ENCODE data around the gene C3orf20. TPM values are rescaled to one million over a fixed set of nuclear protein-coding genes. Genes with fewer than 3 reads are reported as not detected.

C3orf20 gene
- total and polyA plus RNA-seq, 2 experiments from 2014 or later: not detected

DNA sequence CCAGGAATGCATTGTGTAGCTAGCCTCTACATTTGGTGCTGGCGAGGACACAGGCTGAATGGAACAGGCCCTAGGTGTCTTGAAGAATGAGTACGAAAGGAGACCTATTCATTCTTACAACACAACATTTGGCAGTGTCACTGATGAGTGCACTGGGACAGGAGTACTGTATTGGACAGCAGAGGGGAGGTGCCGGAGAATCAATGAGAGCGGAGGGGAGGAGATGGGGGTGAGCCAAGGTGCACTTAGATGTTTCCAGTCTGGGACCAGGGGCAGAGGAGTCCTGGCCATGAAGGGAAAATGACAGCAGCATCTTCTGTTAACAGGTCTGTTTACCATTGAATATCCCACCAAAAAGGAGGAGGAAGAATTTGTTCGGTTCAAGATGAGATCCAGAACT lies 53.2 kb downstream of the C3orf20 start:
- no peak overlapping the region for H2AFZ ChIP-seq
- no peak for DNase-seq
- peaks cover 10% of the 10 kb centered on the region for H3F3A ChIP-seq (ENCODE audit: insufficient read depth)
- H3K36me3 ChIP-seq (ENCODE audit: low read depth): no peaks in the 10 kb centered on the region
- 84 to 88% methylated on average over 5 of the region's 5 CpGs for WGBS, 2 experiments (ENCODE audit: low coverage in 1 of 2, low lambda C conversion rate in 2 of 2, missing lambda C conversion rate in 2 of 2)
- H3K4me1 ChIP-seq (ENCODE audit: insufficient read depth): peaks cover 24% of the 10 kb centered on the region
- in situ Hi-C loops (cut with MboI): no loop called here
- peaks cover 3% of the 10 kb centered on the region; the same call in 1 of the 2 replicates for H3K27me3 ChIP-seq (replicated peaks; ENCODE audit: insufficient read depth)
- no peaks in the 10 kb centered on the region for H3K79me2 ChIP-seq (ENCODE audit: insufficient read depth)
- H3K4me3 ChIP-seq: no peak overlapping the region
- no peak overlapping the region for H3K9ac ChIP-seq
- no peaks in the 10 kb centered on the region for H3K9me2 ChIP-seq (ENCODE audit: insufficient read depth)
- no peaks in the 10 kb centered on the region for H4K20me1 ChIP-seq (ENCODE audit: insufficient read depth)
- no peaks in the 10 kb centered on the region for H3K9me3 ChIP-seq (ENCODE audit: low read depth)
- no peak for TF ChIP-seq EZH2 (IDR thresholded peaks at IDR 0.05; ENCODE audit: insufficient read depth, poor library complexity, severe bottlenecking)
- TF ChIP-seq EZH2phosphoT487 (IDR thresholded peaks at IDR 0.05; ENCODE audit: insufficient read depth, low read depth): no peak
- no peak overlapping the region for H3K27ac ChIP-seq
- H3K4me2 ChIP-seq (ENCODE audit: unreplicated experiment): no peak overlapping the region

DNA sequence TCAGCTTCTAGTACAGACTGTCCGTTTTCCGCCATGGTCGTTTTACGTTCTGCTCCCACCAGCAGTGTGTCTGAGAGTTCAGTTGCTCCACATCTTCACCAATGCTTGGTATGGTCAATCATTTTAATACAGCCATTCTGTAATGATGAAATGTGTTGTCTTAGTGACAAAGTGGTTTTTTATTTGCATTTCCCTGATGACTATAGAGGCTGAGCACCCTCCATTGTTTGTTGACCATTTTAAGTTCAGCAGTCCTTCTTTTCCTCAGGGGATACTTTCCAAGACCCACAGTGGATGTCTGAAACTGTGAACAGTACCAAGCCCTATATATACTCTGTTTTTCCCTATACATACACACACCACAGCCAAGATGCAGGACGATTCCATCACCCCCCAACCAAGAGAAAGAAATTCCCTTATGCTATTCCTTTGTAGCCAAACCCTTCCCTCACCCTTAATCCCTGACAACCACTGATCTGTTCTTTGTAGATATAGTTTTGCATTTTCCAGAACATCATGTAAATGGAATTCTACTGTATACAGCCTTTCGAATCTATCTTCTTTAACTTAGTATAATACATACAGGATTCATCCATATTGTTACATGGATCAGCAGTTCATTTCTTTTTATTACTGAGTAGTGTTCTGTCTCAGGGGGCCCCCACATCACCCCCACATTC lies 55.9 kb downstream of the C3orf20 start:
- TF ChIP-seq EZH2phosphoT487 (IDR thresholded peaks at IDR 0.05; ENCODE audit: insufficient read depth, low read depth): no peak
- TF ChIP-seq EZH2 (IDR thresholded peaks at IDR 0.05; ENCODE audit: insufficient read depth, poor library complexity, severe bottlenecking): no peak
- WGBS, 2 experiments (ENCODE audit: low coverage in 1 of 2, low lambda C conversion rate in 2 of 2, missing lambda C conversion rate in 2 of 2): 58% methylated on average over 6 of the region's 6 CpGs
- Histone ChIP-seq H3K4me1 (ENCODE audit: insufficient read depth) (peaks cover 2% of the 10 kb centered on the region; the same call in 1 of the 2 replicates), H3K9me2 (ENCODE audit: insufficient read depth) (no peaks in the 10 kb centered on the region), H3K4me2 (ENCODE audit: unreplicated experiment) (no peak overlapping the region), H2AFZ (no peak overlapping the region), H3F3A (ENCODE audit: insufficient read depth) (no peaks in the 10 kb centered on the region), H3K9me3 (ENCODE audit: low read depth) (no peaks in the 10 kb centered on the region), H3K36me3 (ENCODE audit: low read depth) (no peaks in the 10 kb centered on the region), H3K4me3 (no peak overlapping the region), H3K27ac (no peak overlapping the region), H3K27me3 (replicated peaks; ENCODE audit: insufficient read depth) (peaks cover 4% of the 10 kb centered on the region; the same call in 1 of the 2 replicates), H3K9ac (no peak overlapping the region), H4K20me1 (ENCODE audit: insufficient read depth) (no peaks in the 10 kb centered on the region), H3K79me2 (ENCODE audit: insufficient read depth) (no peaks in the 10 kb centered on the region)
- in situ Hi-C loops (cut with MboI): no loop called here
- no peak for DNase-seq

- Histone ChIP-seq H3K79me2 (ENCODE audit: insufficient read depth) (no peaks in the 10 kb centered on the region), H3K4me3 (no peak overlapping the region), H3K4me2 (ENCODE audit: unreplicated experiment) (no peak overlapping the region), H3K9ac (no peak overlapping the region), H3K36me3 (ENCODE audit: low read depth) (no peaks in the 10 kb centered on the region), H4K20me1 (ENCODE audit: insufficient read depth) (no peaks in the 10 kb centered on the region), H3K4me1 (ENCODE audit: insufficient read depth) (no peaks in the 10 kb centered on the region), H3K27me3 (replicated peaks; ENCODE audit: insufficient read depth) (peaks cover 6% of the 10 kb centered on the region; the same call in 1 of the 2 replicates), H3K9me2 (ENCODE audit: insufficient read depth) (no peaks in the 10 kb centered on the region), H3K27ac (no peak overlapping the region), H3K9me3 (ENCODE audit: low read depth) (no peaks in the 10 kb centered on the region), H2AFZ (no peak overlapping the region), H3F3A (ENCODE audit: insufficient read depth) (no peaks in the 10 kb centered on the region)
- DNase-seq: no peak
- WGBS, 2 experiments (ENCODE audit: low coverage in 1 of 2, low lambda C conversion rate in 2 of 2, missing lambda C conversion rate in 2 of 2): 24 to 25% methylated on average over 5 of the region's 5 CpGs
- TF ChIP-seq EZH2phosphoT487 (IDR thresholded peaks at IDR 0.05; ENCODE audit: insufficient read depth, low read depth): no peak
- TF ChIP-seq EZH2 (IDR thresholded peaks at IDR 0.05; ENCODE audit: insufficient read depth, poor library complexity, severe bottlenecking): no peak
- in situ Hi-C loops (cut with MboI): no loop called here
These were observed 66.0 kb downstream of the C3orf20 start for GRCh38 chr3:14740983-14741382.

GRCh38 chr3:14741510-14741909 lies 66.6 kb downstream of the C3orf20 start:
- H3K9ac ChIP-seq: no peak overlapping the region
- peaks cover 10% of the 10 kb centered on the region; the same call in 1 of the 2 replicates for H3K27me3 ChIP-seq (replicated peaks; ENCODE audit: insufficient read depth)
- H3K36me3 ChIP-seq (ENCODE audit: low read depth): no peaks in the 10 kb centered on the region
- TF ChIP-seq EZH2 (IDR thresholded peaks at IDR 0.05; ENCODE audit: insufficient read depth, poor library complexity, severe bottlenecking): no peak
- no peak overlapping the region for H3K4me2 ChIP-seq (ENCODE audit: unreplicated experiment)
- H2AFZ ChIP-seq: no peak overlapping the region
- H3K9me3 ChIP-seq (ENCODE audit: low read depth): no peaks in the 10 kb centered on the region
- H3K4me1 ChIP-seq (ENCODE audit: insufficient read depth): no peaks in the 10 kb centered on the region
- H3F3A ChIP-seq (ENCODE audit: insufficient read depth): no peaks in the 10 kb centered on the region
- no peak for DNase-seq
- in situ Hi-C loops (cut with MboI): no loop called here
- H3K9me2 ChIP-seq (ENCODE audit: insufficient read depth): no peaks in the 10 kb centered on the region
- H3K27ac ChIP-seq: no peak overlapping the region
- WGBS, 2 experiments (ENCODE audit: low coverage in 1 of 2, low lambda C conversion rate in 2 of 2, missing lambda C conversion rate in 2 of 2): 30% methylated on average over 2 of the region's 2 CpGs
- no peaks in the 10 kb centered on the region for H3K79me2 ChIP-seq (ENCODE audit: insufficient read depth)
- H3K4me3 ChIP-seq: no peak overlapping the region
- no peaks in the 10 kb centered on the region for H4K20me1 ChIP-seq (ENCODE audit: insufficient read depth)

Measured in GM23248 (cell line).